IPS-NIHi11 (cell line): ENCODE measurements around the gene ABLIM1.

Source experiments
- DNase-seq: peaks from one replicate; pipeline ENCODE4 v3.0.0; 2012; ENCODE audit warnings: mixed read lengths, low spot score

The ABLIM1 gene

DNA sequence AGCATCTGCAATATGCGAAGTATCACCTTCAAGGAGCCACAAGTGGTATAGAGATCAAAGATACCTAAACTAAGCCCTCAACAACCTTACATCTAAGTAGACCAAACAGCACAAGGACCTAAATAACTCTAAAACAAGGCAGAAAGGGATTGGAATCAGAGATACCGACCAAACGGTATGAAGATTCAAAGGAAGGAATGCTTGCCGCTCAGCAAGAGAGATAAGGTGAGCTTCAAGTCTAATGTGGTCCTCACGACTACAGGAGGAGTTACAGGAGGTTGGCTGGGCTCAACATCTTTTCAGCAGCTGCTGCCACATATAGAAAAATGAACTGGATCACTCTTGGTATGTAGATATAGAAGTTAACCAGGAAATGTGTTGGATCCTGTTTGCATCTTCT is 11.6 kb downstream of the ABLIM1 start:
- DNase-seq, result no peak

DNA sequence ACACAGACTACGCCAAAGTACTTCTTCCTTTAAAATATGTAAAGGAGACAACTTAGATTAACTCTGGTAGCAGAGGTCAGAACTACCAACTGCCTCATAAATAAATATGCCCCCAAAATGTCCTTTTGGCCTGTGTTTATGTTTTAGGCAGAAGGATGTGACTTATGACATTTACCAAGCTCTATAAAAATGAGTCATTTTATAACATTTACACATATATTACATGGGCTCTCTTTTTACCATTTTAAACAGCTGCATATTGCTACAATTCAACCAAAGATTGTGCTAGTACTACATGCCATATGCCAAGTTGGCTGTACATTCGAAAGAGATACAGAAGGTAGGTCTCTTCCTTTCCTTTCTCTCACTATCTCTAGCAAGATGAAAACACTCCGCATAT is 12.4 kb downstream of the ABLIM1 start:
- DNase-seq, result no peak

DNA sequence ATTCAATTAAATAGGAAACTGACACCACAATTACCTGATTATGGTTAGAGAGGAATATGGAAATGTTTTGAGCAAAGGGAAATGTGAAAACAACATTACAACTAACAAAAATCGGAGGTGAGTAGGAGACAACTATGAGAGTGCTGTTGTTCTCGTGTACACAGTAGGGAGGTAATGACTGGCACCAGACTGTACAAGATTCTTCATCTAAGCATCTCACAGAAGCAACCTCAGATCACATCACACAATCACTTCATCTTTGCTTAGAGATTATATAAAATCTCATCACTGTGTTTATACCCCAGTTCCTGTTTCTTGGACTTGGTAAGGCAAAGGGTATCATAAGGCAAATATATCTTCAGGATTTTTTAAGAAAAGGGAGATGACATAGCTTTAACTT is 14.9 kb downstream of the ABLIM1 start:
- DNase-seq, result no peak

DNA sequence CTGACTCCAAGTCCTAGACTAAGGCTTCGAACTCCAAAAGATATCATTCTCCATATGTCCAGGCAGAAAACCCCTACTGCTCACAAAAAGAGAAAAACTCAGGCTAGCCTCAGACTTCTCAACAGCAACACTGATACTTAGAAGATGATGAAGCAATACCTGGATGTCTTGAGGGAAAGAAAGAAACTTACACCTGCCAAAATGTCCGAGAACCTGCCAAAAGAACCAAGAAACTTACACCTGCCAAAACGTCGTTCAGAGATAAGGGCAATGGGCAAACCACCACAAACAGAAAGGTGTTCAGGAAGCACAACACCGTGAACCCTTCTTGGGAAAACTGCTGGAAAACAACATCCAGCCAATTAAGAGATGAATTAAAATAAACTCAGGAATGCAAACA is 15.3 kb downstream of the ABLIM1 start:
- DNase-seq, result no peak

DNA sequence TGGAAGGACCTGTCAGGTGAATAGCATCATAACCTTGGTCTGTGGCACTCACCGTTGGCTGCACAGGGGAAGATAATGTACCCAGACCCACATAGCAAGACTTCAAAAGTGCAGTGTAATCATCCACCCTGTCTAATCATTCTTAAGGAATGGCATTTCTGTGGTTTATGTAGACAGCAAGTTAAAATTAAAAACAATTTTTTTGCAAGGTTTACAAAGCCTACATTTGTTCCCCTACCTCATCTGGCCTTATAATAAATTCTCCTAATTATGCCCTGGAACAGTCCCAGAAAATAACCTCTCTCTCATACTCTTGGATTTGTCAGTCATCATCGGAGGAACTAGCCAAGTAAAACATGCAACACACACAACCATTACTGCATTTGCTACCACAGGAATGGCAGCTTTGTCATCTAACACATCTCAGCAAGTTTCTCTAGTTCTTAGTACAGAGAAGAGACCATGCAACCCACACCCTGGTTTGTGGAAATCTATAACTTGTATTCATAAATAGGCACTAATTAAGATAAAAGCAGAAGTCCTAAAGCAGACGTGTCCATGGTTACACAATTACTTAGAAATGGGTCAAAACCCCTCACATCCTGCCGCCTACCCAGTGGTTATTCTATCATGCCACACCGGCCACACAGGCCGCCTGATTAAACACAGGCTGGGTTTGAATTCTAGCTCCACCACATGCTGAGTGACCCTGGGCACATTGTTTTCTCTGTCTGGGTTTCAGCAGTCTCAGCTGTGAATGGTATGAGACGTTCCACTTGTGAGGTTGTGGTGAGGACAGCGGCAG is 19.1 kb downstream of the ABLIM1 start:
- DNase-seq, result peak; percentile 26

DNA sequence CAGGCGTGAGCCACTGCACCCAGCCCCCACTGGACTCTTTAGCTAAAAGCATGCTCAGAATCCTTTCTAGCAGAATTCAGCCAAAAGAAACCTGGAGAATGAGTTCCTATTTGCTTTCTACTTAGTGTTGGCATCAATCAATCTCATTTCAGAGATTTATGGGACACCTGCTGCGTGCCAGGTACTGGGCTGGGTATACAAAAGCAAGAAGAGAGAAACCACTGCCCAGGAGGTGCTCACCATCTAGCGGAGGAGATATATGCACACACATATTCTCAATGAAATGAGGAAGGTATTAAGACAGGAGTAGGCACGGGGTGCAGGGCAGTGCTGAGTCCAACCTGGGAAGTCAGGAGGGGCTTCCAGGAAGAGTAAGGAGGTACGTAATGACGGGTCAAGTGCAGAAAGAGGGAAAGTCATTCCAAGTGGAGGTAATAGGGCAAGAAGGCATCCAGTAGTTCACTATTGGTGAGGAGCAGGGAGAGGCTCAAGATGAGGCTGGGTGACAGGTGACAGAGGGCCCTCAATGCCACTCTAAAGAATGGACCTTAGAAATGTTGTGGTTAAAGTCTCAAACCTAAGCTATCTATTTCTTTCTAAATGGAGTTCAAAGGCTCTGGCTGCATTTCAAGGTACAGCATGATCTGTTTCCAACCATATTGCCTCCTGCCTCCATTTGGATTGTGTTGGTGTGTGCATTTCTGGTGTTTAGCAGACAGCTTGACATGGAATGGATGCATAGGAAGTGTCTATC is 22.1 kb downstream of the ABLIM1 start:
- DNase-seq, result no peak

DNA sequence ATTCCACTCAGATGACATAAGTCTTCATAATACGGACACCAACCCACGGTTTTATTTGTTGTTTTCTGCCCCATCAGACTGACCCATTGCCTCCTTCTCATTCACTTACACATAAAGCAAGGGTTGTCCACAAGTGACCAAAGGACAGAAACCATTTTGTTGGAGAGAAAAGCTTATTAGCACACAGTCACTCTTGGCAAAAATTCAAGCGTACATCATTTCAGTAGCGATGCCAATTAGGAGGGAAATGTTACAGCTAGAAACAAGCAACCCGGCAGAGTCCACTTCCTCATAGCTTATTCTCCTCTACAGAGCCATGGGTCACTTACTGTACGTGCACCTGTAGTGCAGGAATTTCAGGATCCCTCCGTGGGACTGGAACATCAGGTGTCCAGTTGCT is 23.0 kb downstream of the ABLIM1 start:
- DNase-seq, result no peak

DNA sequence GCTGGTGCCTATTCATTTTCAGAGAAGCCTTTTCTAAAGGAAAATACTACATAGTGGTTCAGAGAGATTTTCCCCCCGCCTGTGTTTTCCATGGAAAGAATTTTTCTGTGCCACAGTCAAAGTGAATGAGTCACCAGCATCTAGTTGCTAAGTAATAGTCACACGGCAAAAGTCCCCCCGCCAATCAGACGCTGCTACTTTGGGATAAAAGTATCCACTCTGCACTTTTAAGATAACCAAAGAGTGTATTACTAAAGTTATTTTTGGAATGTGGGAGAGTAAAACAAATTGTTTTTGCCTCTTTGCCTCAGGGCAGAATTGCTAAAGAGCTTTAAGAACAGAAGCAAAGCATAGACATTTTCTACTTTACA is 23.5 kb downstream of the ABLIM1 start:
- peak; percentile 36 for DNase-seq

DNA sequence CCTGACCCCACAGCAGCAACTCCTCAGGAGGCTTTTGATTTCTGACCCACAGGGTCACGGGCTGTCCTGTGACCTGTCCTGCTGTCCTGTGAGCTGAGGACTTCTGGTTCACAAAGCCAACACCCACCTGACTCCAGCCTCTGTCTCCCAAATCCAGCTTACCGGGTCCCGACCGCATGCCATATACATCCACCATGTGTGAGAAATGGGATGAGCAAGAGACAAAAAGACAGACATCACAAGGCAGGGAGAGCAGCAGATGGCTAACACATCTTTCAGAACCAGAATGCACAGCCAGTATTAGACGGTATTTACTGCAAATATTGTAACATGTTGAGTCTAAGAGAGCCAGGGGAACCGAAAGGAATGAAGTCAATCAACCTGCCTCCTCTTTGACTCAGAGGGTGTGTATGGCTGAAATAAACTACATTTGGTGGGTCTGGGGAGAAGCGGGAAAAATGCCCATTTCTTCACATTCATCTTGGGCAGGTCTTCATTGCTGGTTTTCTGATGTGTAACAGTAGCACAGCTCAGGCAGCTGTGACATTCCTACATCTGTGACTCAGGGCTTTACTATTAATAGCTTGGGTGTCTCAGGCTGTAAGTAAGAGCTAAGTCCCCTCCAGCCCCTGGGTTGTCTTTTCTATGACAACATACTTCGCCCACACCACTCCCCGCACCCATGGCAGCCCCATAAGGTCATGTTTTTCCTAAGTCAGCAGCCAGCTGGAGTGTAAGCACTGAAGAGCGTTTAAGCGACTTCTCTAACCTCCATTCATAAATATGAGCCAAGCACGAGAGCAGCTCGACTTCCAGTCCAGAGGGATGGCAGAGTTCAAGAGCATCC is 25.0 kb downstream of the ABLIM1 start:
- peak; percentile 27 for DNase-seq

DNA sequence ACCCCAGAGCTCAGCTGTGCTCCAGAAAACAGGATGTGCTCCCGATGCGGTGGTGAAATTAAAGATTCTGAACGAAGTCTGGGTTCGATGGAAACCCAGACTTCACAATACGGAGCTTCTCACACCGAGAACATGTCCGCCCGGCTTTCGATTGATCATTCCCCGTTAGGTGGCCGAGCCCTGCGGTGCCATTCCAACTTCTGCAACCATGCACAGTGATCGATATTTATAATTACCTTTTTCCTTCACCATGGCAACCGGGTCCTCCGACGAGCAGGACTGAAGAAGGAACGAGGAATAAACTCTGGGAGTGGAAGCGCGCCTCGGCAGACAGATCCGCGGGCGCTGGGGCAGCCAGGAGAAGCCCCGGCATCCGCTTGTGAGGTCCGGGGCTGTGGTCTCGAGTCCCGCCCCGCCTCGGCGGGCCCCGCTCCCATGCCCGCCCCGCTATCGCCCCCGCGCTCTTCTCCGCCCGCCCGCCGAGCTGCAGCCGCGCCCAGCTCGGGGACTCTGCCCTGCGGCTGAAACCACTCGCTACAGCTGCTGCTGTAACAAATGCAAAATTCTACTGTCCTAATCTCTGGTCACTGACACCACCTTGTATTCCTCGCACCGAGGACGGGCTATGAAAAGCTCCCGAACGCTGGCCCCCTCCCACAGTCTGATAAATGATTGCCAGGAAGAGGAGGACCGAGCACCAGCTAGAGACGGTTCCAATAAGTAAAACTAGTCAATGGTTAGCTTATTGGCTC is 26.2 kb downstream of the ABLIM1 start:
- DNase-seq, result peak; percentile 74

DNA sequence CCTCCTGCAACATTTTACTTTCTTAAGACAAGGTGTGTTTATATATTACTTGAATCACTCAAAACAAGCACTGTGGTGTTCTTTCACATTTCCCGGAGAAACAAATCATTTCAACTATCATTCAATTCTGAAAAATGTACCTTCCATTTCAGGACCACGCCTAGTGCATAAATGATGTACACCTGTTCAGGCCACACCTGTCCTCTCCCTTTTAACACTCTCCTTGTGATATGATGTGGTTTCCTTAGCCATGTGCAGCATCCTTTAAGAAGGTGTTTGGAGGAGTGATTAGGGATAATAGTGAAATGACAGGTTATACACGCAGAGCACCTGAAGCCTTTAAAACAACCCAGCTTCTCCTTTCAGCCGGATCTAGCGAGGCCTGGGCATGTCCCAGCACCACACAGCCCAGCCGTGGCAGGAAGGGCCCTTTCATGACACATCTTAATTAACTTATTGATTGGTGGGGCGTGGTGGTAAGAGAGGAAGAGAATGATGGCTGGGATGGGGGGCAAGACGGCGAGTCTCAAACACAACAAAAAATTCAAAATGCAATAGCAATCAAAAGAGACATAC is 26.9 kb downstream of the ABLIM1 start:
- no peak for DNase-seq

DNA sequence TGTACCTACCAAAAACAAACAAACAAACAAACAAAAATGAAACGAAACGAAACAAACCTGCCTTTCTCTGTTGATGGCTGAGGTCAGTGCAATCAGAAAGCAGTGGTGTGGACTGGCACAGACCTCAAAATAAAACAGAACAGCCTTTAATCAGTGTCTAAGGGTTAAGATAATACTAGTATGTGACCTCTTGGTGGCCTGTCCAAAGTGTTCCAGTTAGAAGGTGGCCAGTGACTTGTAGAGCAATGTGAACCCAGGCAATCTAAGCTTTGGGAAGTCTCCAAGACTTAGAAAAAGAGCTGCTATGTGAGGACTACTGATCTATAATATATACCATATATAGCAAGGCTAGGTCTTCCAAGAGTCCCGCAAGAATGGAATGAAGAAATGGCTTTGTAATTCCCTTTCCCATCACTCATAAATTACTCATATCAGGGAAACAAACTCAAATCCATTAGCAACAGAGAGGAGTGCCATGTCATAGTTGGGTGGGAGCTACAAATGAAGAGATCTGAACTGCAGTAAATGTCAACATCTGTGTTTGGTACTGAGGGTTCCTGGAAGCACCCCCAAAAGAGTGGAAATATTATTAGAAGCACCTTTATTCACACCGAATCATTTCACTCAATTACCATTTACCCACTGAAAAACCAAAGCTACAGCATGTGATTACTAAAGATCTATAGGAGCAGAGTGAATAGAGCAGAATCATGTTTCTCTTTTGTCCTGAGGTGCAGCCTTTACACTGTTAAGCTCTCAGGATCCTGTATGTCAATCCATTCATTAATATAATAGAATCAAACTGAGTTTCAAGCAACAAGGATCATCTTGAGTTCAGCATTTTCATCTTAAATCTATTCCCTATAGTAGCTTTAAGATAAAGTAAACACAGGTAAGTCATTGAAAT is 28.0 kb downstream of the ABLIM1 start:
- DNase-seq, result no peak

DNA sequence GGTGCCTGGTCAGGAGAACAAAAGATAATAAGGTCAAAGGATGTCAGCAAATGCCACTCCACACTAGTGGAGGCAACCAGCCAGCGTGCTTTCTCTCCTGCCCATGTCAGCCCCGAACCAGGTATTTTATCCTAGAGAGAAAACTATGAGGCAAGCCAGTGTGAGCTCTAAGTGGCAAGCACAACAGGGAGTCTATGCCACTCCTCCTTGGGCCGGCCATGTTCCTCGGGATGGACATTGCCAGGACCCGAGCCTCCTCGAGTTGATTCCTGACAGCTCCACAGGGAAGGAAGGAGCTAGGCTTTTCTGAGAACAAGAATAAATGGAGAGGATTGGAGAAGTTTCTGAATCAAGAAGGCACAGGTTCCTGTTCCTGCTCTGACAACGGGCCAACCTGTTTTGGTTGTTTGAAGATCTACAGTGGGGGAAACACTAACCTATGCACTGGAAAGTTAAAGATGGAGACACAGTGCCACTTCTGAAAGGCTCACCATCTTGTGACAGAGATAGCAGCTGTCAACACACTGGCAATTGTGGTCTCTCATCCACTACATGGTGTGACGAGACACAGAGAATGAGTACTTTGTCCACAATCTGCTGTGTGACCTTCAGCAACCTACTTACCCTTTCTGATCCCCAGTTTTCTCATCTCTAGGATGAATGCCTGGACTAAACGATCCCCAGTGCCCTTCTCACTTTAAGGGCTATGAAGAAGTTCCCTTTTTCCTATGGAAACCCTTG is 28.8 kb downstream of the ABLIM1 start:
- DNase-seq, result no peak

DNA sequence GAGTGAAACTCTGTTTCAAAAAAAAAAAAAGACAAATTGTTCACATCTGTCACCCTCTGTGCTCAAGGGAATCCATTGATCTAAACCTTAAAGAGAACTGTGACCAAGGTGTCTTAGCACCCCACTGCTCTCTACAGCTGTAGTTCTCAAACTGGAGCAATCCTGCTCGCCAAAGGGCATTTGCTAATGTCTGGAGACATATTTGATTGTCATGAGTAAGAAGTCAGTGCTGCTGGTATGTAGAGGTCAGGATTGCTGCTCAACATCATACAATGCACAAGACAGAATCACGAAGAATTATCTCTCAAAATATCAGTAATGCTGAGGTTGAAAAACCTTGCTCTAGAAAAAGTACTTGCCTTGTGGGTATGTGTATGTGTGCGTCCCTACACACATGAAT is 30.0 kb downstream of the ABLIM1 start:
- DNase-seq, result no peak

DNA sequence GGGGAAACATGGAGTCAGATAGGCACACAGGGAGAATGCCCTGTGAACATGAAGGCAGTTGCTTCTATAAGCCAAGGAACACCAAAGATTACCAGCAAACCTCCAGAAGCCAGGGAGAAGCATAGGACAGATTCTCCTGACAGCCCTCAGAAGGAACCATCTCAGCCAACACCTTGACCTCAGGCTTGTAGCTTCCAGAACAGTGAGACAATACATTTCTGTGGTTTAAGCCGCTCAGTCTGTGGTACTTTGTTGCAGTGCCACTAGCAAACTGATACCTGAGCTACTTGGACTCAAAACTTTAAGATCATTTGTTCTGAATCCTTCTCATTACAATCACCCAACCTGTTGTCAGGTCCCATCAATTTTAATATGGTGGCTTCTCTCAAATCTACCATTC is 31.2 kb downstream of the ABLIM1 start:
- DNase-seq, result no peak

DNA sequence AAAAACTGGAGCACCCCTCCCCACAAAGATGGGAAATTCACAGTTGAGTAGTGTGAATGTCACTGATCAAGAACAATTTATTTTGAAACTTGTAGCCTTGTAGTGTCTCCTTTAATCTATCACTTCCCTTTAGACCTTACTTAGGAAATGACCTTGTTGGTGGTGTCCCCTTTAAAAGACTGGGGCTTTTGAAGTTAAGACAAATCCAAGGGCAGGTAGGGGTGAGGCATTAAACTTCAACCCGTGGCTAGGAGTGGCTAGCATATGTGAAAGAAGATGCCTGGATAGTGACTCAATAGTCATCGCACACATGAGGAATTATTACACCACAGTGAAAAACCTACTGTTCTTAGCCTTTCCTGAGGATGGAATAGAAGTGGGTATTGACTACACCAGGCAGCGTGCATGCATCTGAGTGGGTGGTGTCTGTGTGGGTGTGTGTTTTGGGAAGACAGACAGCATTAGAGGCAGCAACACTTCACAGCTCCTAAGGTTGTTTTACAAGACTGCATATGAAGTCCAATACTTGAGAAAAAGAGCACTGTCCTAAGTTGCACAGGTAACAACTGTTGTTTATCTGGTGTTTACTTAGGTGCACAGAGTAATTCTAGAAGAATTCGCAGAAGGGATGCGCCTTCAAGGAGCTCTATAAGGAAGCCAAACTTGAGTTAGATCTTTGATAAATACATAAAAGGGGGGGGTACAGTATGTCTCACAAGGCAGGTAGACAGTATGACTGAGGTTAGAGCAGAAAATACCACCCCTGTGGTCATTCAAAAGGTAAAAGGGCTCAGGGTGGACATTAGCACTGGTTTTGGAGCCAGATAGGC is 32.9 kb downstream of the ABLIM1 start:
- DNase-seq, result no peak

DNA sequence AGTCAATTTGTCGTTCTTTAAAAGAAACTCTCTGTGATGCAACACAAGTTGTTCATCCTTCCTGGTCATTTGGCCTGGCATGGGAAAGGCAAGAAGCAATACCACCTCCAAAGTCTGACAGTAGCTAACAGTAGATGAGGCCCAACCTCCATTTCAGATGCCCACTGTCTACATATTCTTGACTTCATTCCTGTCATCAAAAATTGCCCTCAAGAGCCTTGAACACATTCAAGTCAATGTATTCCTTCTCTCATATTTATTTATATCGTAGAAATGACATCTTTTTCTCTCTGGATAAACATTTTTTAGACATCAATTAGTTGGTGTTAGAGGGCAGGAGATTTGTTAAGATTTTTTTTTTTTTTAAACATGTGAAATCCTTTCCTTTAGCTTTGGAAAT is 33.7 kb downstream of the ABLIM1 start:
- DNase-seq, result no peak

DNA sequence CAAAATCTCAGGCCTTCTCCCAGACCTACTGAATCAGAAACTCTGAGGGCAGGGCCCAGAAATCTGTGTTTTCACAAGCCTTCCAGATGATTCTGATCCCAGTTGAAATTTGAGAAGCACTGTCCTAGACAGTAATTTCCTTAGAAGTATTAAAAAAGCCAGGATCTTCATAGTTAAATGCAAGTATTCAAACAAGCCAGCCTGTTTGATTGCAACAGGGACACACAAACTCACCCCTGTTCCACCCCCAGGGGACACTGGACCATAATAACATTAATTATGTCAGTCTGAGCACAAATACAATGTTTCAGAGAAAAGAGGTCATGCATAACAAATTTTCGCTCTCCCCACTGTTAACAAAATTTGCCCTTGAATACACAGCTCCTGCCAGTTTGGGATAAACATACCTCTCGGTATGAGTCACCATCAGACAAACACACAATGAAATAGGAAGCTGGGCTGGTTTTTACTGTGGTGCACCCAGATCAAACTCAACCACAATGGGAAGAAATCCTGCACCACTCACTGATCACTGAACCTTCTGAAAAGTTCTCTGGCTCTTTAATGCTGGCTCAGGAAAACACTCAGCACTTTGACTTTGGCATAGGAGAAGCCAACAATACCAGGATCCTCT is 34.3 kb downstream of the ABLIM1 start:
- peak; percentile 65 for DNase-seq
